A673 (cell line): ENCODE data around the gene HMOX2. TPM values are rescaled to one million over a fixed set of nuclear protein-coding genes. Genes with fewer than 3 reads are reported as not detected.

Experiments
- BruUV-seq: library from RNA; stranded (reverse); fragments of 400-500 nt; replicated peaks from 2 replicates; lab custom pipeline; 2021; lab: Mats Ljungman, UMichigan
- CTCF ChIA-PET: fragments of 300-600 bp; sonication (Branson Sonifier 250); formaldehyde crosslinking; loops from one replicate; lab custom pipeline; 2022; ENCODE audit warnings: antibody characterized with exemption; lab: Charles Lee
- POLR2A ChIA-PET: fragments of 300-600 bp; sonication (Branson Sonifier 250); formaldehyde crosslinking; loops from one replicate; lab custom pipeline; 2022; ENCODE audit warnings: antibody characterized with exemption; ENCODE audit not compliant: low non-redundant PET; lab: Charles Lee
- DNase-seq: peaks from one replicate; pipeline ENCODE4 v3.0.0-alpha.2; 2015; ENCODE audit warnings: low spot score
- H3K27ac ChIP-seq: fragments of 200-600 bp; sonication (generic); 2 replicates; pipeline ENCODE4 v1.5.1; 2016; ENCODE audit warnings: mixed run types, low read depth, mild to moderate bottlenecking, mixed read lengths, antibody characterized with exemption, low read length; ENCODE audit not compliant: poor library complexity, severe bottlenecking
- H3K27me3 ChIP-seq: fragments of 200-600 bp; sonication (generic); replicated peaks from 2 replicates; pipeline ENCODE4 v1.6.1; 2017; ENCODE audit warnings: mixed run types, low read depth, mild to moderate bottlenecking, mixed read lengths, antibody characterized with exemption, low read length; ENCODE audit not compliant: insufficient read depth, poor library complexity
- H3K36me3 ChIP-seq: fragments of 200-600 bp; sonication (generic); 2 replicates; pipeline ENCODE4 v1.6.1; 2016; ENCODE audit warnings: mixed run types, mild to moderate bottlenecking, mixed read lengths, antibody characterized with exemption, low read length; ENCODE audit not compliant: insufficient read depth, poor library complexity, severe bottlenecking
- H3K4me1 ChIP-seq: fragments of 200-600 bp; sonication (generic); 2 replicates; pipeline ENCODE4 v1.6.1; 2017; ENCODE audit warnings: mixed run types, mild to moderate bottlenecking, mixed read lengths, antibody characterized with exemption, low read length; ENCODE audit not compliant: insufficient read depth, poor library complexity, severe bottlenecking
- H3K4me3 ChIP-seq: fragments of 200-600 bp; sonication (generic); 2 replicates; pipeline ENCODE4 v1.5.1; 2016; ENCODE audit warnings: low read depth, mixed run types, mild to moderate bottlenecking, mixed read lengths, low read length; ENCODE audit not compliant: poor library complexity, severe bottlenecking
- H3K9me3 ChIP-seq: fragments of 200-600 bp; sonication (generic); 2 replicates; pipeline ENCODE4 v1.6.1; 2016; ENCODE audit warnings: mixed run types, low read depth, mild to moderate bottlenecking, mixed read lengths, antibody characterized with exemption, low read length; ENCODE audit not compliant: poor library complexity, severe bottlenecking
- CTCF ChIP-seq: fragments of 300-800, 200-600 bp; sonication (generic); conservative IDR thresholded peaks from 2 replicates; pipeline ENCODE4 v1.5.1; 2017; ENCODE audit warnings: low read depth, mild to moderate bottlenecking, antibody characterized with exemption, low read length, moderate library complexity, mixed read lengths
- EZH2 ChIP-seq: fragments of 200-600 bp; sonication (generic); IDR thresholded peaks from 2 replicates; pipeline ENCODE4 v1.6.1; 2017; ENCODE audit warnings: borderline replicate concordance, low read depth, mild to moderate bottlenecking, mixed read lengths, antibody characterized with exemption, low read length; ENCODE audit not compliant: poor library complexity, severe bottlenecking
- intact Hi-C: fragments of 100-400 bp; cut with micrococcal nuclease; formaldehyde crosslinking; loops from one replicate; pipeline ENCODE4 v1.10.0; 2022; ENCODE audit not compliant: unreplicated experiment
- total RNA-seq: library from RNA; stranded (reverse); gene quantifications from 2 replicates; pipeline ENCODE4 v1.2.3, GENCODE V29; 2021

The HMOX2 gene
- total RNA-seq, 1 experiment from 2014 or later = 63.0 TPM

DNA sequence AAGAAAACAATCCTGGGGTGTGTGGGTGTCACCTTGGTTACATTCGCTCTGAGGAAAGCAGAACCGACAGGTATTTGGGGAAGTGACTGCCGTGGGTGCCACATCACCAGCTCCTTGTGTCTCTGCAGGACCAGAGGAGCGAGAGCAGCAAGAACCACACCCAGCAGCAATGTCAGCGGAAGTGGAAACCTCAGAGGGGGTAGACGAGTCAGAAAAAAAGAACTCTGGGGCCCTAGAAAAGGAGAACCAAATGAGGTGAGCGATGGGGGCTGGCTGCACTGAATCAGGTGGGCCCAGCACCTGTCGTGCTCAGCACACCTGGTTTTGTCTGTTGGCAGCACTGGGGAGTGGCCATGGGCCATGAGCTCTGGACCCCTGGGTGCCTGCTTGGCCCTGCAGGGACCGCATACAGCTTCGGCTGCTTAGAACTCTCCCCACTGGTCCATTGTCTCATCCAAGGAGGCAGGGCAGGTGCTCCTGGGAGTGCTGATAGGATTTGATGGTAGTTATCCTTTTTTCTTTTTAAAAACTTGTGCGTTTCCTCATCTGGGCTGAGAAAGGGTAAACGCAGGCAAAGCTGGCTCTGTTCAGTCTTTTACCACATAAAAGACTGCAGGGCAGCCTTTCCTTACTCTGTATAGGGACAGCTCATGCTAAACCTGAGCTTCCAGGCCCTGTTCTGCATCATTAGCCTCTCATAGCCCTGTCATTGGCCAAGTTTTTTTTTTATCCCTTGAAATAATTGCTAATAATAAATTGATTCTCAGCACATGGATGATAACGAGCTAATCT is 29.4 kb downstream of the HMOX2 start:
- Histone ChIP-seq H3K27me3 (no peaks in the 10 kb centered on the region), H3K4me1 (no peaks in the 10 kb centered on the region), H3K27ac (no peak overlapping the region), H3K36me3 (peaks cover 24% of the 10 kb centered on the region), H3K4me3 (no peak overlapping the region), H3K9me3 (no peaks in the 10 kb centered on the region)
- TF ChIP-seq CTCF (no peak), EZH2 (no peak)
- CTCF ChIA-PET = interaction anchor here (0.5 to 1.4 kb wide), 6 partner anchors 15 to 130 kb away, joined by 3 to 9 read pairs (median 3); no protein-coding TSS in a partner anchor
- BruUV-seq = no TSS peak
- intact Hi-C loops = loop anchor here (2.0 kb wide), 2 partner anchors 43 to 79 kb away; no protein-coding TSS in a partner anchor
- POLR2A ChIA-PET = no interaction called here
- DNase-seq = no peak

DNA sequence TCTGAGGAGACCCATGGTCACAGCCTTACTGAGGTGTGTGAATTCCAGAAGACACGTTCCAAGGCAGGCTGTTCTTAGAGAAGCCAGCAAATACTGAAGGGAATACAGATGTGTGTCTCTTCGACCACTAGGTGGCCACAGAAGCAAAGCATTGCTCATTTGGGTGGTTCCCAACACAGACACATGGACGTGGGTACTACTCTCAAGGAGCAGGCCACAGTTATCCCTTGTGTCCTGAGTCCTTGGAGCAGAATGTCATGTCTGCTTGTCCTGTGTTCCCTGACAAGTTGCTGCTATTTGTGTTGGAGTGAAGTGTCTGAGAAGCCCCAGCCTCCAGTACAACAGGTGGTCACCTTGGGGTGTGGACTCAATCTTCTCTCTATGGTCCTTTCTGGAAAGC is 30.3 kb downstream of the HMOX2 start:
- Histone ChIP-seq H3K27ac (no peak overlapping the region), H3K9me3 (no peaks in the 10 kb centered on the region), H3K36me3 (peaks cover 28% of the 10 kb centered on the region), H3K27me3 (no peaks in the 10 kb centered on the region), H3K4me3 (no peak overlapping the region), H3K4me1 (no peaks in the 10 kb centered on the region)
- no TSS peak for BruUV-seq
- DNase-seq = peak; percentile 84
- CTCF ChIA-PET = interaction anchor here (0.5 to 2.1 kb wide), 5 partner anchors 40 to 300 kb away, joined by 3 to 9 read pairs (median 3); no protein-coding TSS in a partner anchor
- POLR2A ChIA-PET = no interaction called here
- TF ChIP-seq EZH2 (no peak), CTCF (peak; percentile 84)
- intact Hi-C loops = loop anchor here (2.0 kb wide), 2 partner anchors 42 to 78 kb away; no protein-coding TSS in a partner anchor

DNA sequence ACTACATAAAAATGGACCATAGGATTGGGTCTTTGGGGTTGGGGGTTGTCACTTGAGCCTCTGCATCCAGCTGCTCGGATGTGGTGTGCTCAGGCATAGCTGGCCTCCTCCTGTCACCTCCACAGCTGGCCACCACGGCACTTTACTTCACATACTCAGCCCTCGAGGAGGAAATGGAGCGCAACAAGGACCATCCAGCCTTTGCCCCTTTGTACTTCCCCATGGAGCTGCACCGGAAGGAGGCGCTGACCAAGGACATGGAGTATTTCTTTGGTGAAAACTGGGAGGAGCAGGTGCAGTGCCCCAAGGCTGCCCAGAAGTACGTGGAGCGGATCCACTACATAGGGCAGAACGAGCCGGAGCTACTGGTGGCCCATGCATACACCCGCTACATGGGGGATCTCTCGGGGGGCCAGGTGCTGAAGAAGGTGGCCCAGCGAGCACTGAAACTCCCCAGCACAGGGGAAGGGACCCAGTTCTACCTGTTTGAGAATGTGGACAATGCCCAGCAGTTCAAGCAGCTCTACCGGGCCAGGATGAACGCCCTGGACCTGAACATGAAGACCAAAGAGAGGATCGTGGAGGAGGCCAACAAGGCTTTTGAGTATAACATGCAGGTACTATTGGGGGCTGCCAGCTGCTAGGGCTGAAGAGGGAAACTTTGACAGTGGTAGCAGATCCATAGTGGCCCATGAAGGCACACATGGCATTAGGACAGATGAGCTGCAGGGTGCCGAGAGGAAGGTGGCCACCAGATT is 31.6 kb downstream of the HMOX2 start:
- TF ChIP-seq CTCF (no peak), EZH2 (no peak)
- no peaks in the 10 kb centered on the region for H3K4me1 ChIP-seq
- H3K27ac ChIP-seq = no peak overlapping the region
- CTCF ChIA-PET = interaction anchor here (0.7 to 2.1 kb wide), 2 partner anchors 78 to 258 kb away, joined by 3 to 6 read pairs; no protein-coding TSS in a partner anchor
- intact Hi-C loops = loop anchor here (2.0 kb wide), 2 partner anchors 41 to 77 kb away; no protein-coding TSS in a partner anchor
- peaks cover 28% of the 10 kb centered on the region for H3K36me3 ChIP-seq
- no peak for DNase-seq
- no TSS peak for BruUV-seq
- no peaks in the 10 kb centered on the region for H3K9me3 ChIP-seq
- H3K4me3 ChIP-seq = no peak overlapping the region
- POLR2A ChIA-PET = no interaction called here
- H3K27me3 ChIP-seq = no peaks in the 10 kb centered on the region
